ENCODE data around the gene PCDHB14.
"Not testable (repeated sequence)": the region's sequence is repeated elsewhere in the genome, so short reads cannot be mapped to it uniquely, and the experiment has no call there.

Gene PCDHB14

GRCh38 chr5:141186897-141187512 lies 36.1 kb upstream of the PCDHB14 start, which contains the start of gene PCDHB9:
Gene PCDHB9, plus strand, starts transcription at chr5:141187161. Its CDS starts 158 bp downstream, at chr5:141187319.
- ChIA-PET POLR2A (no interaction called here), CTCF (interaction anchor here (0.7 to 1.6 kb wide), 3 partner anchors 10 to 377 kb away, joined by 4 to 5 read pairs (median 5); no protein-coding TSS in a partner anchor)
- peak; percentile 0 for TF ChIP-seq CTCF (IDR thresholded peaks at IDR 0.05; ENCODE audit: insufficient read depth, low read length, missing control alignments)
- no peak for DNase-seq (ENCODE audit: low read depth, low spot score)
- H3K4me3 ChIP-seq (ENCODE audit: low read depth, low read length), result no peak within 1 kb of the TSS

GRCh38 chr5:141188682-141189081 lies 34.5 kb upstream of the PCDHB14 start:
- H3K4me3 ChIP-seq (ENCODE audit: low read depth, low read length); CTCF ChIA-PET; POLR2A ChIA-PET; DNase-seq (ENCODE audit: low read depth, low spot score): not testable (repeated sequence)

- CTCF ChIA-PET; DNase-seq (ENCODE audit: low read depth, low spot score); POLR2A ChIA-PET; H3K4me3 ChIP-seq (ENCODE audit: low read depth, low read length): not testable (repeated sequence)
Observed at GRCh38 chr5:141189131-141189530, 34.0 kb upstream of the PCDHB14 start.

- CTCF ChIA-PET, result interaction anchor here (0.7 to 2.0 kb wide), 5 partner anchors 365 to 376 kb away, joined by 3 to 20 read pairs (median 4); no protein-coding TSS in a partner anchor
- H3K4me3 ChIP-seq (ENCODE audit: low read depth, low read length), result peak within 1 kb of the TSS; percentile 18; the same call in 1 of the 2 replicates
- POLR2A ChIA-PET, result no interaction called here
- peak; percentile 14 for TF ChIP-seq CTCF (IDR thresholded peaks at IDR 0.05; ENCODE audit: insufficient read depth, low read length, missing control alignments)
- DNase-seq (ENCODE audit: low read depth, low spot score), result no peak
Observed at GRCh38 chr5:141192110-141192725, 30.9 kb upstream of the PCDHB14 start, which contains the start of gene PCDHB10. Gene PCDHB10, plus strand, starts transcription at chr5:141192353. Its CDS starts 200 bp downstream, at chr5:141192553.

GRCh38 chr5:141194332-141194731 lies 28.8 kb upstream of the PCDHB14 start:
- POLR2A ChIA-PET, CTCF ChIA-PET: not testable (repeated sequence)

GRCh38 chr5:141196363-141196762 lies 26.8 kb upstream of the PCDHB14 start:
- no peak for TF ChIP-seq CTCF (IDR thresholded peaks at IDR 0.05; ENCODE audit: insufficient read depth, low read length, missing control alignments)
- no peak for DNase-seq (ENCODE audit: low read depth, low spot score)
- POLR2A ChIA-PET, result no interaction called here
- CTCF ChIA-PET, result interaction anchor here (0.9 to 1.2 kb wide), 3 partner anchors 9 to 364 kb away, joined by 3 to 5 read pairs (median 3); partner anchors contain the start of gene PCDHB9
- no peak overlapping the region for H3K4me3 ChIP-seq (ENCODE audit: low read depth, low read length)

More at GRCh38 chr5:141194332-141194731, 28.8 kb upstream of the PCDHB14 start:
- H3K4me3 ChIP-seq (ENCODE audit: low read depth, low read length); DNase-seq (ENCODE audit: low read depth, low spot score): not testable (repeated sequence)

GRCh38 chr5:141199359-141200235 lies 23.5 kb upstream of the PCDHB14 start, which contains the start of gene PCDHB11:
Gene PCDHB11, plus strand, starts transcription at chr5:141199627. Its CDS starts 148 bp downstream, at chr5:141199775.
- H3K4me3 ChIP-seq (ENCODE audit: low read depth, low read length), result no peak within 1 kb of the TSS
- DNase-seq (ENCODE audit: low read depth, low spot score), result no peak
- ChIA-PET POLR2A (interaction anchor here (0.6 kb wide), 1 partner anchor 393 kb away, joined by 4 read pairs; no protein-coding TSS in a partner anchor), CTCF (interaction anchor here (0.6 to 2.3 kb wide), 6 partner anchors 9 to 365 kb away, joined by 3 to 15 read pairs (median 3); partner anchors contain the start of genes PCDHB12 and PCDHB8)
- TF ChIP-seq CTCF (IDR thresholded peaks at IDR 0.05; ENCODE audit: insufficient read depth, low read length, missing control alignments), result no peak

GRCh38 chr5:141201126-141201525 lies 22.0 kb upstream of the PCDHB14 start:
- DNase-seq (ENCODE audit: low read depth, low spot score); CTCF ChIA-PET; POLR2A ChIA-PET; H3K4me3 ChIP-seq (ENCODE audit: low read depth, low read length): not testable (repeated sequence)

GRCh38 chr5:141201646-141202045 lies 21.5 kb upstream of the PCDHB14 start:
- DNase-seq (ENCODE audit: low read depth, low spot score); CTCF ChIA-PET; H3K4me3 ChIP-seq (ENCODE audit: low read depth, low read length); POLR2A ChIA-PET: not testable (repeated sequence)
